ENCODE measurements around the gene TRIP4. TPM values are rescaled to one million over a fixed set of nuclear protein-coding genes. Genes with fewer than 3 reads are reported as not detected.

The TRIP4 gene
- total and polyA plus RNA-seq, 2 donors (not counting 3 experiments of a cell fraction or from before 2014, with no cell fraction given): 10.9 to 31.1 TPM

GRCh38 chr15:64400583-64400982, 12.9 kb downstream of the TRIP4 start:
- ChIA-PET CTCF (no interaction called here), POLR2A (no interaction called here)
- Histone ChIP-seq H3K4me3 (replicated peaks in 1 of 3; ENCODE audit: insufficient read depth in 1 of 3, low read depth in 1 of 3, low read length in 3 of 3) (no peak overlapping the region), H3K79me2 (ENCODE audit: control insufficient read depth, insufficient read depth, low read length) (no peaks in the 10 kb centered on the region), H3K9ac (replicated peaks; ENCODE audit: extremely low read depth, insufficient read depth, low read length) (no peak overlapping the region), H3K9me3 (replicated peaks; ENCODE audit: control insufficient read depth, insufficient read depth, low read length) (no peaks in the 10 kb centered on the region), H3K36me3 (ENCODE audit: control insufficient read depth in 2 of 2, extremely low read depth in 1 of 2, insufficient read depth in 2 of 2, low read length in 2 of 2) (peaks cover 15 to 21% of the 10 kb centered on the region in 2 experiments), H3K27me3 (ENCODE audit: control insufficient read depth in 2 of 2, insufficient read depth in 2 of 2, low read length in 2 of 2) (no peaks in the 10 kb centered on the region), H2AFZ (ENCODE audit: low read depth, low read length) (no peak overlapping the region), H4K20me1 (replicated peaks; ENCODE audit: control insufficient read depth, extremely low read depth, insufficient read depth, low read length) (no peaks in the 10 kb centered on the region), H3K27ac (ENCODE audit: insufficient read depth, low read depth, low read length) (no peak overlapping the region), H3K9me1 (replicated peaks; ENCODE audit: control insufficient read depth, extremely low read depth, insufficient read depth, low read length) (no peaks in the 10 kb centered on the region), H3K4me2 (ENCODE audit: insufficient read depth, low read length) (no peak overlapping the region), H3K4me1 (ENCODE audit: control insufficient read depth, extremely low read depth, insufficient read depth, low read length) (no peaks in the 10 kb centered on the region)
- BruUV-seq (replicated peaks): no TSS peak
- DNase-seq (ENCODE audit: low read depth, low spot score): no peak
- TF ChIP-seq GATA2 (IDR thresholded peaks at IDR 0.05; ENCODE audit: insufficient read depth, insufficient read length, low read depth, low read length) (no peak), JUN (IDR thresholded peaks at IDR 0.05; ENCODE audit: borderline replicate concordance, insufficient read depth, insufficient read length, low read depth) (no peak), MAX (IDR thresholded peaks at IDR 0.05; ENCODE audit: insufficient read depth, insufficient read length) (no peak), POLR2A (IDR thresholded peaks at IDR 0.05; ENCODE audit: low read depth, low read length) (no peak), CTCF (IDR thresholded peaks at IDR 0.05; ENCODE audit: extremely low read depth in 1 of 2, insufficient read depth in 1 of 2, low read depth in 1 of 2, low read length in 2 of 2) (no peak), POLR2AphosphoS5 (IDR thresholded peaks at IDR 0.05; ENCODE audit: insufficient read depth, low read depth, low read length) (no peak)
- dilution Hi-C loops (cut with MboI; ENCODE audit: extremely low pct_ligation_motif_present, low sequenced_read_pairs): no loop called here
- FAIRE-seq: no peak
- intact Hi-C loops (cut with micrococcal nuclease): no loop called here

GRCh38 chr15:64412216-64412615, 24.6 kb downstream of the TRIP4 start:
- FAIRE-seq (no peak), DNase-seq (ENCODE audit: low read depth, low spot score) (no peak)
- no peak overlapping the region for H3K27ac ChIP-seq (ENCODE audit: insufficient read depth, low read depth, low read length)
- POLR2A ChIA-PET: interaction anchor here (0.6 kb wide), 1 partner anchor 25 kb away, joined by 3 read pairs; the partner anchor contains the start of gene TRIP4
- no peaks in the 10 kb centered on the region for H3K9me1 ChIP-seq (replicated peaks; ENCODE audit: control insufficient read depth, extremely low read depth, insufficient read depth, low read length)
- no peak overlapping the region for H2AFZ ChIP-seq (ENCODE audit: low read depth, low read length)
- H3K4me1 ChIP-seq (ENCODE audit: control insufficient read depth, extremely low read depth, insufficient read depth, low read length): no peaks in the 10 kb centered on the region
- no TSS peak for BruUV-seq (replicated peaks)
- H3K9ac ChIP-seq (replicated peaks; ENCODE audit: extremely low read depth, insufficient read depth, low read length): no peak overlapping the region
- TF ChIP-seq MYC (IDR thresholded peaks at IDR 0.05; ENCODE audit: low read depth, low read length) (no peak), JUN (IDR thresholded peaks at IDR 0.05; ENCODE audit: borderline replicate concordance, insufficient read depth, insufficient read length, low read depth) (no peak), FOS (IDR thresholded peaks at IDR 0.05; ENCODE audit: borderline replicate concordance, insufficient read depth, low read length) (no peak), POLR2A (IDR thresholded peaks at IDR 0.05; ENCODE audit: low read depth, low read length) (no peak), POLR2AphosphoS5 (IDR thresholded peaks at IDR 0.05; ENCODE audit: insufficient read depth, low read depth, low read length) (no peak), MAX (IDR thresholded peaks at IDR 0.05; ENCODE audit: insufficient read depth, insufficient read length) (no peak), GATA2 (IDR thresholded peaks at IDR 0.05; ENCODE audit: insufficient read depth, insufficient read length, low read depth, low read length) (no peak), EZH2 (IDR thresholded peaks at IDR 0.05; ENCODE audit: borderline replicate concordance, low read depth, low read length, severe bottlenecking) (no peak), CTCF (IDR thresholded peaks at IDR 0.05; ENCODE audit: extremely low read depth in 1 of 2, insufficient read depth in 1 of 2, low read depth in 1 of 2, low read length in 2 of 2) (no peak)
- no peaks in the 10 kb centered on the region for H3K79me2 ChIP-seq (ENCODE audit: control insufficient read depth, insufficient read depth, low read length)
- H3K27me3 ChIP-seq (ENCODE audit: control insufficient read depth in 2 of 2, insufficient read depth in 2 of 2, low read length in 2 of 2): no peaks in the 10 kb centered on the region
- intact Hi-C loops (cut with micrococcal nuclease): no loop called here
- no peak overlapping the region for H3K4me3 ChIP-seq (replicated peaks in 1 of 3; ENCODE audit: insufficient read depth in 1 of 3, low read depth in 1 of 3, low read length in 3 of 3)
- CTCF ChIA-PET: no interaction called here
- peaks cover 2 to 14% of the 10 kb centered on the region in 2 experiments for H3K36me3 ChIP-seq (ENCODE audit: control insufficient read depth in 2 of 2, extremely low read depth in 1 of 2, insufficient read depth in 2 of 2, low read length in 2 of 2)
- H3K4me2 ChIP-seq (ENCODE audit: insufficient read depth, low read length): no peak overlapping the region
- dilution Hi-C loops (cut with MboI; ENCODE audit: extremely low pct_ligation_motif_present, low sequenced_read_pairs): no loop called here
- no peaks in the 10 kb centered on the region for H3K9me3 ChIP-seq (replicated peaks; ENCODE audit: control insufficient read depth, insufficient read depth, low read length)
- H4K20me1 ChIP-seq (replicated peaks; ENCODE audit: control insufficient read depth, extremely low read depth, insufficient read depth, low read length): no peaks in the 10 kb centered on the region

All from endothelial cell of umbilical vein (primary cell).